ENCODE measurements around the gene RNU7-1. TPM values are rescaled to one million over a fixed set of nuclear protein-coding genes. Genes with fewer than 3 reads are reported as not detected.

Gene RNU7-1
- total RNA-seq, 2 experiments from 2014 or later = not detected

- Mint-ChIP-seq H3K9me3 (ENCODE audit: low read depth) (no peaks in the 10 kb centered on the region), H3K27ac (peak overlapping the region; percentile 98), H3K4me3 (peak overlapping the region; percentile 86), H3K27me3 (peaks cover 4% of the 10 kb centered on the region), H3K36me3 (peaks cover 8% of the 10 kb centered on the region), H3K4me1 (peaks cover 75% of the 10 kb centered on the region)
- CTCF ChIA-PET = interaction anchor here (1.1 to 17.6 kb wide), 9 partner anchors 13 to 162 kb away, joined by 3 to 709 read pairs (median 36); partner anchors contain the start of genes C1RL, EMG1, PHB2 and SPSB2
- ATAC-seq (no peak), DNase-seq (no peak)
These were observed 3.3 kb downstream of the RNU7-1 start for GRCh38 chr12:6946920-6947374.

- no peak overlapping the region for H3K4me3 Mint-ChIP-seq
- peak overlapping the region; percentile 43 for H3K27ac Mint-ChIP-seq
- H3K4me1 Mint-ChIP-seq = peaks cover 71% of the 10 kb centered on the region
- peaks cover 4% of the 10 kb centered on the region for H3K27me3 Mint-ChIP-seq
- ATAC-seq (no peak), DNase-seq (no peak)
- no peaks in the 10 kb centered on the region for H3K9me3 Mint-ChIP-seq (ENCODE audit: low read depth)
- peaks cover 14% of the 10 kb centered on the region for H3K36me3 Mint-ChIP-seq
- CTCF ChIA-PET = interaction anchor here (0.8 to 17.6 kb wide), 7 partner anchors 13 to 165 kb away, joined by 3 to 709 read pairs (median 50); partner anchors contain the start of genes C1RL, EMG1, PHB2 and SPSB2
These were observed 4.0 kb downstream of the RNU7-1 start for GRCh38 chr12:6947615-6948014.

GRCh38 chr12:6948873-6949594, 5.4 kb downstream of the RNU7-1 start:
- H3K4me1 Mint-ChIP-seq = peaks cover 70% of the 10 kb centered on the region
- H3K27me3 Mint-ChIP-seq = no peaks in the 10 kb centered on the region
- peak overlapping the region; percentile 96 for H3K27ac Mint-ChIP-seq
- CTCF ChIA-PET = interaction anchor here (1.8 to 17.6 kb wide), 8 partner anchors 11 to 163 kb away, joined by 5 to 709 read pairs (median 20); partner anchors contain the start of genes C1RL, EMG1, LPCAT3 and PHB2
- no peak for DNase-seq
- no peak for ATAC-seq
- H3K4me3 Mint-ChIP-seq = peak overlapping the region; percentile 48
- peaks cover 20% of the 10 kb centered on the region for H3K36me3 Mint-ChIP-seq
- no peaks in the 10 kb centered on the region for H3K9me3 Mint-ChIP-seq (ENCODE audit: low read depth)

GRCh38 chr12:6950401-6950801, 6.8 kb downstream of the RNU7-1 start:
- DNase-seq = peak; percentile 74
- no peak for ATAC-seq
- H3K36me3 Mint-ChIP-seq = peaks cover 30% of the 10 kb centered on the region
- peak overlapping the region; percentile 96 for H3K27ac Mint-ChIP-seq
- H3K27me3 Mint-ChIP-seq = no peaks in the 10 kb centered on the region
- H3K9me3 Mint-ChIP-seq (ENCODE audit: low read depth) = no peaks in the 10 kb centered on the region
- peak overlapping the region; percentile 93 for H3K4me3 Mint-ChIP-seq
- CTCF ChIA-PET = interaction anchor here (1.5 to 17.6 kb wide), 11 partner anchors 10 to 162 kb away, joined by 3 to 709 read pairs (median 13); partner anchors contain the start of genes C1RL, EMG1, LPCAT3 and PHB2
- H3K4me1 Mint-ChIP-seq = peaks cover 76% of the 10 kb centered on the region

- Mint-ChIP-seq H3K4me1 (peaks cover 76% of the 10 kb centered on the region), H3K4me3 (peak within 1 kb of the TSS; percentile 93), H3K27ac (peak within 1 kb of the TSS; percentile 96), H3K9me3 (ENCODE audit: low read depth) (no peaks in the 10 kb centered on the region), H3K36me3 (peaks cover 36% of the 10 kb centered on the region), H3K27me3 (no peaks in the 10 kb centered on the region)
- CTCF ChIA-PET = interaction anchor here (0.8 to 17.6 kb wide), 12 partner anchors 9 to 161 kb away, joined by 3 to 709 read pairs (median 10); partner anchors contain the start of genes C1RL, EMG1, LPCAT3 and PHB2
- DNase-seq (peak; percentile 85), ATAC-seq (peak; percentile 32)
These were observed 7.4 kb downstream of the RNU7-1 start, which contains the start of gene PTPN6 for GRCh38 chr12:6950811-6951540. Gene PTPN6, plus strand, starts transcription at chr12:6951356. Its CDS starts 157 bp downstream, at chr12:6951513.

- H3K27me3 Mint-ChIP-seq = no peaks in the 10 kb centered on the region
- CTCF ChIA-PET = interaction anchor here (0.6 to 17.6 kb wide), 13 partner anchors 8 to 161 kb away, joined by 3 to 709 read pairs (median 7); partner anchors contain the start of genes C12orf57, C1RL, EMG1 and PHB2
- ATAC-seq (peak; percentile 3), DNase-seq (no peak)
- peak overlapping the region; percentile 96 for H3K27ac Mint-ChIP-seq
- H3K9me3 Mint-ChIP-seq (ENCODE audit: low read depth) = no peaks in the 10 kb centered on the region
- H3K4me1 Mint-ChIP-seq = peaks cover 77% of the 10 kb centered on the region
- peak overlapping the region; percentile 93 for H3K4me3 Mint-ChIP-seq
- peaks cover 43% of the 10 kb centered on the region for H3K36me3 Mint-ChIP-seq
These were observed 8.0 kb downstream of the RNU7-1 start for GRCh38 chr12:6951551-6952120.

- Mint-ChIP-seq H3K9me3 (ENCODE audit: low read depth) (no peaks in the 10 kb centered on the region), H3K4me3 (peak overlapping the region; percentile 93), H3K36me3 (peaks cover 48% of the 10 kb centered on the region), H3K4me1 (peaks cover 77% of the 10 kb centered on the region), H3K27ac (peak overlapping the region; percentile 96), H3K27me3 (no peaks in the 10 kb centered on the region)
- CTCF ChIA-PET = interaction anchor here (0.6 to 17.6 kb wide), 9 partner anchors 8 to 161 kb away, joined by 3 to 709 read pairs (median 5); partner anchors contain the start of genes C12orf57, C1RL, RNU7-1 and SPSB2
- peak; percentile 5 for ATAC-seq
- no peak for DNase-seq
These were observed 8.7 kb downstream of the RNU7-1 start for GRCh38 chr12:6952121-6952862.

- CTCF ChIA-PET = interaction anchor here (1.2 to 17.6 kb wide), 7 partner anchors 7 to 160 kb away, joined by 4 to 709 read pairs (median 13); partner anchors contain the start of genes C12orf57, C1RL and RNU7-1
- Mint-ChIP-seq H3K4me3 (peak overlapping the region; percentile 93), H3K27me3 (no peaks in the 10 kb centered on the region), H3K4me1 (peaks cover 78% of the 10 kb centered on the region), H3K27ac (peak overlapping the region; percentile 96), H3K9me3 (ENCODE audit: low read depth) (no peaks in the 10 kb centered on the region), H3K36me3 (peaks cover 53% of the 10 kb centered on the region)
- no peak for ATAC-seq
- no peak for DNase-seq
These were observed 9.3 kb downstream of the RNU7-1 start for GRCh38 chr12:6952863-6953441.

- Mint-ChIP-seq H3K36me3 (peaks cover 61% of the 10 kb centered on the region), H3K27ac (peak overlapping the region; percentile 96), H3K9me3 (ENCODE audit: low read depth) (no peaks in the 10 kb centered on the region), H3K4me3 (peak overlapping the region; percentile 93), H3K27me3 (no peaks in the 10 kb centered on the region), H3K4me1 (peaks cover 79% of the 10 kb centered on the region)
- DNase-seq (peak; percentile 91), ATAC-seq (peak; percentile 31)
- CTCF ChIA-PET = interaction anchor here (1.1 to 17.6 kb wide), 9 partner anchors 7 to 159 kb away, joined by 4 to 709 read pairs (median 13); partner anchors contain the start of genes C12orf57, PTPN6 and RNU7-1
These were observed 10.1 kb downstream of the RNU7-1 start for GRCh38 chr12:6953442-6954315.

- peaks cover 69% of the 10 kb centered on the region for H3K36me3 Mint-ChIP-seq
- peaks cover 79% of the 10 kb centered on the region for H3K4me1 Mint-ChIP-seq
- no peaks in the 10 kb centered on the region for H3K27me3 Mint-ChIP-seq
- CTCF ChIA-PET = interaction anchor here (1.1 to 13.5 kb wide), 5 partner anchors 9 to 153 kb away, joined by 4 to 709 read pairs (median 4); partner anchors contain the start of genes C12orf57, PTPN6 and RNU7-1
- peak overlapping the region; percentile 93 for H3K4me3 Mint-ChIP-seq
- H3K9me3 Mint-ChIP-seq (ENCODE audit: low read depth) = no peaks in the 10 kb centered on the region
- H3K27ac Mint-ChIP-seq = peak overlapping the region; percentile 96
- DNase-seq (no peak), ATAC-seq (no peak)
These were observed 10.9 kb downstream of the RNU7-1 start for GRCh38 chr12:6954316-6955107.
